Stomach smooth muscle (tissue), 2 donors: ENCODE data around the gene FARS2.

ENCODE experiments used
- H3K27ac ChIP-seq: one replicate; pipeline ENCODE4 v1.7.0; 2013; ENCODE audit warnings: mild to moderate bottlenecking, low read length, inconsistent platforms
- H3K27me3 ChIP-seq, 2 donors: one replicate each; pipeline ENCODE4 v1.7.0; 2013; ENCODE audit warnings: low read length in 2 of 2; ENCODE audit not compliant: insufficient read depth in 2 of 2, control insufficient read depth in 1 of 2
- H3K36me3 ChIP-seq, 2 donors: one replicate each; pipeline ENCODE4 v1.7.0; 2013; ENCODE audit warnings: low read length in 2 of 2; ENCODE audit not compliant: control insufficient read depth in 2 of 2, insufficient read depth in 2 of 2
- H3K4me1 ChIP-seq: one replicate; pipeline ENCODE4 v1.7.0; 2013; ENCODE audit warnings: low read length; ENCODE audit not compliant: control insufficient read depth, insufficient read depth
- H3K4me3 ChIP-seq, 2 donors: one replicate each; pipeline ENCODE4 v1.7.0; 2013; ENCODE audit warnings: low read length in 2 of 2
- H3K9ac ChIP-seq, 2 donors: one replicate each; pipeline ENCODE4 v1.7.0; 2013; ENCODE audit warnings: low read length in 2 of 2, mild to moderate bottlenecking in 1 of 2
- H3K9me3 ChIP-seq, 2 donors: one replicate each; pipeline ENCODE4 v1.7.0; 2013; ENCODE audit warnings: low read length in 2 of 2; ENCODE audit not compliant: control insufficient read depth in 2 of 2
- donor health status: healthy.
- donor health status: Pancreatic carcinoma.

Gene FARS2

DNA sequence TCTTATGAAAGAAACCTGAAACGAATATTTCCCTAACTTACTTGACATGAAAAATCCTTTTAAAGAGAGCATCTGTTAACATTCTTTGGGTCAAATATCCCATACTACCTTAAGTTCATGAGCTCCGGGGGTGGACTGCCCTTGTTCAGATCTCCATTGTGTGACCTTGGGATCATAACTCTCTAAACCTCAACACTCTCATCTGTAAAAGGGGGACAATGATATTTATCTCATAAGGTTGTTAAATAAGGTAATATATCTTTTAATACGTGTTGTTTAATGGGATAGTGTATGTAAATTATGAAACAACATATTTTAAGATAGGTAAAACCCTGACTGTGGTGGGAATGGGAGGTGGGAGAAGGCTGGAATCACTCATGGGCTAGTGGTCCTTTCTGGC, 326.3 kb downstream of the FARS2 start:
- no peaks in the 10 kb centered on the region for H3K9me3 ChIP-seq
- H3K36me3 ChIP-seq: no peaks in the 10 kb centered on the region
- H3K27me3 ChIP-seq: no peaks in the 10 kb centered on the region
- H3K4me1 ChIP-seq: no peaks in the 10 kb centered on the region
- no peak overlapping the region for H3K27ac ChIP-seq
- no peak overlapping the region for H3K9ac ChIP-seq
- H3K4me3 ChIP-seq: no peak overlapping the region

- Histone ChIP-seq H3K27ac (no peak overlapping the region), H3K4me3 (no peak overlapping the region), H3K9ac (no peak overlapping the region), H3K4me1 (no peaks in the 10 kb centered on the region), H3K27me3 (no peaks in the 10 kb centered on the region), H3K9me3 (no peaks in the 10 kb centered on the region), H3K36me3 (no peaks in the 10 kb centered on the region)
Observed at GRCh38 chr6:5589422-5590141, 328.3 kb downstream of the FARS2 start.

DNA sequence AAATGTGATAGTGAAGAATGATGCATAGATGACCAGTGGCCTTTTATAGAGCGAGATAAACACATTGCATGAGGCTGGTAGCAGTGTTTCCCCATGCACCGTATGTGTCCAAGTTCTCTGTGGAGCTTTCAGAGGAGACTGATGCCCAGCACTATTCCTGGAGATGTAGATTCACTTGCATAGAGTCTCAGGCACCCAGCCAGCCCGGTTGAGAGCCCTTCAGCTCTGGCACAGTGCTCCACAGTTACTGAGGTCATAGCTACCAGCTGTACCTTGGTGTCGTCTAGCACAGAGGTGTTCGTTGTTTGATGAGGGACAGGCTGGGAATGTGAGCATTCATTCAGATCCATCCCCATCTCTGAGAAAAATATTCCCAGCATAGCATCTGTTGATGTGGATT, 328.9 kb downstream of the FARS2 start:
- Histone ChIP-seq H3K4me1 (no peaks in the 10 kb centered on the region), H3K27ac (no peak overlapping the region), H3K27me3 (no peaks in the 10 kb centered on the region), H3K9me3 (no peaks in the 10 kb centered on the region), H3K4me3 (no peak overlapping the region), H3K36me3 (no peaks in the 10 kb centered on the region), H3K9ac (no peak overlapping the region)

DNA sequence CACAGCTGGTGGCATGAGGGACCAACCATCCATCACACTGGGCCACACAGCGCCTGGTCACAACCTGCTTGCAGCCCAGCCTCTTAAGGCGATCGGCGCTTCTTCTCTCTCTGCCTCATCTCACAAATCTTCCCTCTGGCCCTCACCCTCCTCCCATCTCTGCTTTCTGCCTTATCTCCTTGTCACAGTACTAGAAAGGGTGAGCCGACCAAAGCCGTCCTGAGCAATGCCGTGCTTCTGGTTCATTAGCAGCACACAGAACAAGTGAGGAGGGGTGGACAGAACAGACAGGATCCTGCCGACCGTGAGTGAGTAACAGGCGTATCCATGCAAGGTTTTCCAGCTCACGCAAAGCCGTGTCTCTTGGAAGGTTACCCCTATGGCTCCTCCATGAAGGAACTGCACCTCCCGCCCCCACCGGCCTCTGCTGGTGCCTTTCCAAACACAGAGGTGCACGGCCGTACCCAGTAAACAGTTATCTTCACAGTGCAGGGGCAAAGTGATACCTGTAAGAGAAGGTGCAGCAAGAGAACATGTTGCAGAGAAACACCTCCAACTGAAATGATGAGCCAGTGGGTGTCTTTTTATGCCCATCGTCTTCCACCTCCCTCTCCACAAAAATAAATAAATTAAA, 331.7 kb downstream of the FARS2 start:
- Histone ChIP-seq H3K4me1 (no peaks in the 10 kb centered on the region), H3K9ac (no peak overlapping the region), H3K9me3 (no peaks in the 10 kb centered on the region), H3K27ac (no peak overlapping the region), H3K27me3 (no peaks in the 10 kb centered on the region), H3K36me3 (no peaks in the 10 kb centered on the region), H3K4me3 (no peak overlapping the region)

DNA sequence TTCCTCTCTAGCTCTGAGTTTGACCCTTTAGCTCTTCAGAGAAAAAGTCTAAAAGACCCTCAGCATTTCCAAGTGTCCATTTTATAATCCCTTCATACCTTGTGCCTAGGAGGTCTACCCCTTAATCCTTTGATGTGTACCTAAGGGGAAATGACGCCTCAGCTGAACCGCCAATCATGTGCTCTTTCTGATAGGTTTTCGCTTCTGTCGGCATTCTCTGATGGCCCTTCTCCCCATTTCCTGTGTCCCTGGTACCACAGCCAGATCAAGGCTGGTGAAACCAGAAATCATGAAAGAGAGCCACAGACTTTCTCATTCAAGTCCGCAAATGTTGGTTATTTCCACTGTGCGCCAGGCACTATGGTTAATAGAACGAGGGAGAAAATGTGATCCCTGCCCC, 333.9 kb downstream of the FARS2 start:
- Histone ChIP-seq H3K27me3 (no peaks in the 10 kb centered on the region), H3K9ac (no peak overlapping the region), H3K36me3 (no peaks in the 10 kb centered on the region), H3K27ac (no peak overlapping the region), H3K4me1 (no peaks in the 10 kb centered on the region), H3K4me3 (no peak overlapping the region), H3K9me3 (no peaks in the 10 kb centered on the region)

DNA sequence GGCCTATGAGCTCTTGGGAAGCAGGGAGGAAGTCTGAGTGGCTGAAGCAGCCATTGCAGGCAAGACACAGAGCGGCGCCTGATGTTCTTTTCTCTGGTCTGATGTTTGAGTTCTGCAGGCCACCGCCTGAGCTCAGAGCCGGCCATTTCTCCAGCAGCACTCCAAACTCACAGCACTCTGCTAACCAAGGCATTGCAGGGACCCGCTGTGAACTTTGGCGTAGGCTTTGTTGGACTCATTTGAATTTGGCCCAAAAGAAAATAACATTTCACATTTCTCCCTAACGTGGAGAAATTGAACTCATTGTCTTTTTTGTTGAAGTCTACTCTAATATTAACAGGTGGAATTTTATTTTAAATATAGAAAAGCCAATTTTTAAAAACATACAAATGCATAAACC, 336.1 kb downstream of the FARS2 start:
- Histone ChIP-seq H3K9me3 (no peaks in the 10 kb centered on the region), H3K27me3 (no peaks in the 10 kb centered on the region), H3K27ac (no peak overlapping the region), H3K36me3 (no peaks in the 10 kb centered on the region), H3K9ac (no peak overlapping the region), H3K4me3 (no peak overlapping the region), H3K4me1 (no peaks in the 10 kb centered on the region)

DNA sequence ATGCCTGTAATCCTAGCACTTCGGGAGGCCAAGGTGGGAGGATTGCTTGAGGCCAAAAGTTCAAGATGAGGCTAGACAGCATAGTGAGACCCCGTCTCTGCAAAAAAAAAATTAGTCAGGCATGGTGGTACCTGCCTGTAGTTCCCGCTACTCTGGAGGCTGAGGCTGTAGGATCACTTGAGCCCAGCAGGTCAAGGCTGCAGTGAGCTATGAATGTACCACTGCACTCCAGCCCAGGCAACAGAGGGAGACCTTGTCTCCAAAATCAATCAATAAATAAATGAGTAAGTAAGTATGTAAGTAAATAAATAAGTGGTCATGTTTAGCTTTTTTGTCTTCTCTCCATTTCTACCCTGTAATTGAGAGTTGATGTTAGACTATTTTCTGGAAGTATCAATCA, 336.8 kb downstream of the FARS2 start:
- Histone ChIP-seq H3K9me3 (no peaks in the 10 kb centered on the region), H3K36me3 (no peaks in the 10 kb centered on the region), H3K27me3 (no peaks in the 10 kb centered on the region), H3K4me3 (no peak overlapping the region), H3K27ac (no peak overlapping the region), H3K4me1 (no peaks in the 10 kb centered on the region), H3K9ac (no peak overlapping the region)

- H3K4me3 ChIP-seq: no peak overlapping the region
- no peaks in the 10 kb centered on the region for H3K36me3 ChIP-seq
- H3K27me3 ChIP-seq: no peaks in the 10 kb centered on the region
- H3K27ac ChIP-seq: no peak overlapping the region
- H3K9me3 ChIP-seq: no peaks in the 10 kb centered on the region
- H3K4me1 ChIP-seq: no peaks in the 10 kb centered on the region
- H3K9ac ChIP-seq: no peak overlapping the region
Observed at GRCh38 chr6:5599127-5599526, 337.8 kb downstream of the FARS2 start.

DNA sequence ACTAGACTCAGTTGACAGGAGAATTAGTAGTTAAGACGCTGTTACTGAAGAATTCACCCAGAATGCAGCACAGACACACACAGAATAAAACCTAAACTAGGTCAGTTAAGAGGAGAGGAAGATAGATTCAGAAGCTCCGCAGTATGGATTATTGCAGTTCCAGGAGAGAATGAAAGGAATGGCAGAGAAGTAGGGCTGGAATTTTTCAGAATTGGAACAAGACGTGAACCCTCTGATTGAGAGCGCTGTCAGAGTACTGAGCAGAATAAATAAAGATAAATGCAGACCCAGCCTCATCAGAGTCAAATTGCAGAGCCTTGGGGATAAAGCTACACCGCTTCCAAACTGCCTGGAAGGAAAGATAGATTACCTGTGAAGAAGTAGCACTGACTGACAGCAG, 344.6 kb downstream of the FARS2 start:
- Histone ChIP-seq H3K4me3 (no peak overlapping the region), H3K27ac (no peak overlapping the region), H3K9me3 (no peaks in the 10 kb centered on the region), H3K27me3 (no peaks in the 10 kb centered on the region), H3K4me1 (no peaks in the 10 kb centered on the region), H3K36me3 (no peaks in the 10 kb centered on the region), H3K9ac (no peak overlapping the region)

DNA sequence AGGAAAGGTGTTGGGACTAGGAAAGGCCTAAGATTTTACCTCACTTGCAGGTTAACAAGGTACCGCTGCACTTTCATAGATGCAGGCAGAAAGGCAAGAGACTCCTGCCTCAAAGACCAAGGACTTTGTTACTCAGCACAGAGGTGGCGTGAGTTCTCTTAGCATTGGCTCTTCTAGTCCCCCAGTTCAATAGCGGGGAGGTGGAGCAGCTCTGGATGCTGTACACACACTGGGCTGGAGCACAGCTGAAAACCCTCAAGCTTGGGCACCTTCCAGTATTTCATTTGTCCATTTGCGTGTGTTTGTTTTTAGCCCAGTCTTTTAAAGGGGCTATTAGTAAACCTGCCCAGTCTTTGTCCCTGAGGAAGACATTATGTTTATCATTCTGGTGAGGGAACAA, 345.2 kb downstream of the FARS2 start:
- H3K27ac ChIP-seq: no peak overlapping the region
- no peak overlapping the region for H3K9ac ChIP-seq
- no peaks in the 10 kb centered on the region for H3K36me3 ChIP-seq
- no peaks in the 10 kb centered on the region for H3K4me1 ChIP-seq
- no peaks in the 10 kb centered on the region for H3K9me3 ChIP-seq
- H3K27me3 ChIP-seq: no peaks in the 10 kb centered on the region
- H3K4me3 ChIP-seq: no peak overlapping the region

DNA sequence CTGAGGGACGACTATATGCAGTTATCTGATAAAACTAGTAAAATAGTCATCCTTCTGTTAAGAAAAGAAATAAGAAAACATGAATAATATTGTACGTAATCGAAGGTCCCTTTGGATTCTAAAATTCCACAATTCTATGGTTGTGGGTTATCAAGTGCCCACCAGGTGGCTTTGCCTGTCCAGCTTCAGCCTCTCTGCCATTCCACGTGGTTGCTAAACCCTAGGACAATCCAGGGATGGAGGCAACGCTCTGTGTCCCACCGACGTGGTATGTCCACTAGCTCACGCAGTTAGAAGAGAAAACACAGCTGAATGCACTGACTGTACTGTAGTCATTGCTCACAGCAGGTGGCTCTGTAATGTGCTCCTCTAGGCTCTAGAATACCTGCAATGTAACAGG, 349.3 kb downstream of the FARS2 start:
- Histone ChIP-seq H3K36me3 (no peaks in the 10 kb centered on the region), H3K9me3 (no peaks in the 10 kb centered on the region), H3K27me3 (no peaks in the 10 kb centered on the region), H3K9ac (no peak overlapping the region), H3K4me3 (no peak overlapping the region), H3K27ac (no peak overlapping the region), H3K4me1 (no peaks in the 10 kb centered on the region)
